Ovary (tissue), 9 donors: ENCODE results near the gene PPA2. TPM values are rescaled to one million over a fixed set of nuclear protein-coding genes. Genes with fewer than 3 reads are reported as not detected.

Source experiments
- DNase-seq, 5 donors: peaks; one replicate each; pipeline ENCODE4 v3.0.0-alpha.2; 2019 to 2020
- H3K27ac ChIP-seq, 2 donors: fragments of 200-600 bp; one replicate each; pipeline versions ENCODE4 v1.5.1 to v1.8.0; 2019 to 2022
- H3K27me3 ChIP-seq: fragments of 200-600 bp; one replicate; pipeline ENCODE4 v1.8.0; 2022
- H3K36me3 ChIP-seq: fragments of 200-600 bp; sonication (generic); one replicate; pipeline ENCODE4 v1.5.1; 2019
- H3K4me1 ChIP-seq: one replicate; pipeline ENCODE4 v1.8.1; 2013; ENCODE audit warnings: mild to moderate bottlenecking, moderate library complexity; ENCODE audit not compliant: insufficient read depth
- H3K4me3 ChIP-seq: fragments of 200-600 bp; sonication (generic); one replicate; pipeline ENCODE4 v1.5.1; 2017
- H3K9me3 ChIP-seq, 2 donors: fragments of 200-600 bp in 1 of 2; sonication (generic) in 1 of 2; one replicate each; pipeline versions ENCODE4 v1.5.1 to v1.8.1; 2013 to 2019; ENCODE audit warnings: mild to moderate bottlenecking in 1 of 2, moderate library complexity in 1 of 2
- EP300 ChIP-seq: sonication (generic); formaldehyde crosslinking; IDR thresholded peaks from one replicate; pipeline ENCODE4 v1.6.1; 2017; ENCODE audit warnings: antibody characterized with exemption
- POLR2A ChIP-seq: fragments of 450-650 bp; IDR thresholded peaks from one replicate; pipeline ENCODE4 v1.6.1; 2017; ENCODE audit warnings: antibody characterized with exemption, mild to moderate bottlenecking, moderate library complexity
- WGBS, 3 donors: extraction: QIAGEN DNeasy Blood & Tissue Kit in 1 of 3; methylation state at CpG; one replicate each; pipeline versions ENCODE4 v1.1.5 to v1.1.7; 2013 to 2017; 5-methylcytosine and 5-hydroxymethylcytosine counted together
- intact Hi-C, 4 donors: fragments of 100-400 bp; cut with DNase I; formaldehyde crosslinking; loops; one replicate each; pipeline versions ENCODE4 v1.11.0 to v1.15.1; 2022 to 2023
- polyA plus RNA-seq, 2 donors: library from polyadenylated mRNA; stranded (reverse); fragments of 200-250 nt in 1 of 2; fragments of 350-450 nt in 1 of 2; fragmentation: Illumina TruSeq in 1 of 2; extraction: RNeasy Lipid Tissue Mini Kit (QIAGEN cat#74804) in 1 of 2; gene quantifications; one replicate each; pipeline ENCODE4 v1.2.3, GENCODE V29; 2013 to 2014
- total RNA-seq, 7 donors: library from RNA; depleted of rRNA in 2 of 7; stranded (reverse); fragments of >200 nt in 2 of 7; fragmentation: NEBNext Ultra II Directional in 3 of 7; extraction: Animal tissue kit (Norgen Biotek cat#: 25700) in 3 of 7; gene quantifications; one replicate each; pipeline versions ENCODE4 v1.1.0 to v1.2.4, GENCODE V29; 2016 to 2023
- TF ChIP-seq, protein P1 (sequence below), 3 donors: fragments of 450-650 bp in 2 of 3; fragments of 200-600 bp in 1 of 3; IDR thresholded peaks; one replicate each; pipeline versions ENCODE4 v1.5.1 to v1.8.0; 2016 to 2022; ENCODE audit warnings: antibody characterized with exemption in 3 of 3, mild to moderate bottlenecking in 1 of 3
- donor health status: DM: no; HTN: no; CAD: no; lungs with moderate emphysema.
- donor health status: DM: no; HTN: no; CAD: no.
- donor health status: Bipolar disorder and iron deficiency.
- donor health status: DM: yes; HTN: yes; CAD: no.
- donor health status: DM: no; HTN: no; CAD: no.
- donor health status: DM: yes; HTN: yes; CAD: no.

The PPA2 gene
- total and polyA plus RNA-seq, 9 donors, result 43.8 to 127 (median 65.6) TPM

DNA sequence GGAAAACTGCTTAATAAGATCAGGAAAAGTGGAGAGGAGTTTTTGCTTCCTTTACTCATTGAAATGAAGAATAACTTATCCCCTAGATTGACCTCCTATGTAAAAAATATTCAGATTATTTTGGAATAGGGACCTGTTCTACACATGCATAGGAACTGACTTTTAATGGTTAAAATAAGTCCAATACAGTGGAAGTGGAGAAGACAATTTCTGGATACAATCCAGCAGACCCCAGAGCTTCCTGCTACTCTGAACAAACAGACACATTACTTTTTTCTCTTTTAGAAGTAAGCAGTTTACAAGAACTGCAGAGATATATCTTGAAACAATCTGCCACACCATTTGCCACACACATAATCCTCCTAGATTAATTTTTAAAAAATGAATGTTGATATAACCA, 129.7 kb downstream of the PPA2 start:
- Histone ChIP-seq H3K27ac (no peak overlapping the region), H3K4me1 (peaks cover 2% of the 10 kb centered on the region), H3K27me3 (no peaks in the 10 kb centered on the region), H3K4me3 (no peak overlapping the region), H3K36me3 (no peaks in the 10 kb centered on the region), H3K9me3 (no peaks in the 10 kb centered on the region)
- TF ChIP-seq POLR2A, result no peak
- TF ChIP-seq, protein P1, sequence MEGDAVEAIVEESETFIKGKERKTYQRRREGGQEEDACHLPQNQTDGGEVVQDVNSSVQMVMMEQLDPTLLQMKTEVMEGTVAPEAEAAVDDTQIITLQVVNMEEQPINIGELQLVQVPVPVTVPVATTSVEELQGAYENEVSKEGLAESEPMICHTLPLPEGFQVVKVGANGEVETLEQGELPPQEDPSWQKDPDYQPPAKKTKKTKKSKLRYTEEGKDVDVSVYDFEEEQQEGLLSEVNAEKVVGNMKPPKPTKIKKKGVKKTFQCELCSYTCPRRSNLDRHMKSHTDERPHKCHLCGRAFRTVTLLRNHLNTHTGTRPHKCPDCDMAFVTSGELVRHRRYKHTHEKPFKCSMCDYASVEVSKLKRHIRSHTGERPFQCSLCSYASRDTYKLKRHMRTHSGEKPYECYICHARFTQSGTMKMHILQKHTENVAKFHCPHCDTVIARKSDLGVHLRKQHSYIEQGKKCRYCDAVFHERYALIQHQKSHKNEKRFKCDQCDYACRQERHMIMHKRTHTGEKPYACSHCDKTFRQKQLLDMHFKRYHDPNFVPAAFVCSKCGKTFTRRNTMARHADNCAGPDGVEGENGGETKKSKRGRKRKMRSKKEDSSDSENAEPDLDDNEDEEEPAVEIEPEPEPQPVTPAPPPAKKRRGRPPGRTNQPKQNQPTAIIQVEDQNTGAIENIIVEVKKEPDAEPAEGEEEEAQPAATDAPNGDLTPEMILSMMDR (IDR thresholded peaks at IDR 0.05), result no peak
- TF ChIP-seq EP300, result no peak
- intact Hi-C loops, result no loop called here
- DNase-seq, result no peak

DNA sequence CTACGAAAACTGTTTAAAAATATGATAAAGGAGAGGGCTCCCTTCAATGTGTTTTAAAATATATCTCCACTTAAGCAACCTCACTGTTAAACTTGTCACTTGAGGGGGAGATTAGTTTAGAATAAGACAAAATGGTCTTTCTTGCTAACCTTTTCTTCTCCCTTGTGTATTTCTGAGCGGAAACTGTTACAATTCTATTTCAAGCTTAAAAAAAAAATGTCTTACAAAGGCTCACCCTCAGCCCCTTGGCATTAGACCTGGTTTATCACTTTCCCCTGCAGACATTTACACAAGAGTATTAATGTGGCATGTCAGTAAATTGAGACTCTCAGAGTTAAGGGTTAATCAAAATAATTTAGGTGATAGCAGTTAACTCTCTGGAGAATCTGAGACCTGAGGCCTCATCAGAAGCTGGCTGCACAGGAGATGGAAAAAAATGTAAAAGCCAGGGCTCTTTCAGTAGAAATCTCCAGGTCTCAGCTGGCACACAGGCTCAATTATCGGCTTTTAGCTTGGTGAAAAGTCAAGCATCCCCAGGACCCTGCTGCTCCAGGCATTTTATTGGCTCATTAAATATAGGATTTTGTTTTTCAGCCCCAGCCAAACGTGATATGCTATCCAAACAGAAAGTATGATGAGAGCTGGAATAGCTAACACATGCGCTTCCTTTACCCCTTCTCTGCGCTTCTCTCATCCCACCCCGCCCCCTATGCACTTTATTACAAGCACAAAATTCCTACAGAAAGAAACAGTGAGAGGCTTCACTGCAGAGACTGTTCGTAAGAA, 130.5 kb downstream of the PPA2 start:
- Histone ChIP-seq H3K4me3 (no peak overlapping the region), H3K4me1 (peaks cover 2% of the 10 kb centered on the region), H3K27me3 (no peaks in the 10 kb centered on the region), H3K9me3 (no peaks in the 10 kb centered on the region), H3K36me3 (no peaks in the 10 kb centered on the region), H3K27ac (no peak overlapping the region)
- no peak for DNase-seq
- TF ChIP-seq, protein P1 (IDR thresholded peaks at IDR 0.05), result no peak
- TF ChIP-seq POLR2A (no peak), EP300 (no peak)
- intact Hi-C loops, result no loop called here
- WGBS, 3 donors, result 22 to 31% (median 26%) methylated on average over 8 of the region's 8 CpGs

DNA sequence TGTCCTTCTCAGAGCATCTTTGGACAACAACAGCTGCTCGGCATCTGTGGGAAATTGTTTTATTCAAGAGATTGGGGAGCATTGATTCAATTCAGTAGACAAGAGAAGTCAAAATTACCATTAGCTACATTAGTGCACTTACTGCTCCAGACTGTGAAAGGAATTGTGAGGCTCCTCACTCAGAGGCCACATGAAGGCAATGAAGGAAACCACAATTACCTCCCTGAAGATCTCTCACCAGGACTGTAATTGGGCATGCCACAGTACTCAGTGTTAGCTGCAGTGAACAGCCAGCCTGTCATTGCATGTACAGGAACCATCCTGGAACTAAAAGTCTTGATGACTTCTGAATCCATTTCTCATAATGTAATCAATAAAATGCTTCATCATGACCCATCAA, 144.8 kb downstream of the PPA2 start:
- H3K27me3 ChIP-seq, result no peaks in the 10 kb centered on the region
- TF ChIP-seq POLR2A (no peak), EP300 (no peak)
- TF ChIP-seq, protein P1 (IDR thresholded peaks at IDR 0.05), result no peak
- WGBS, 3 donors, result 37 to 58% (median 56%) methylated on average over 1 of the region's 1 CpG
- no peaks in the 10 kb centered on the region for H3K36me3 ChIP-seq
- no peak overlapping the region for H3K27ac ChIP-seq
- intact Hi-C loops, result no loop called here
- H3K4me3 ChIP-seq, result no peak overlapping the region
- no peak for DNase-seq
- H3K9me3 ChIP-seq, result no peaks in the 10 kb centered on the region
- no peaks in the 10 kb centered on the region for H3K4me1 ChIP-seq

DNA sequence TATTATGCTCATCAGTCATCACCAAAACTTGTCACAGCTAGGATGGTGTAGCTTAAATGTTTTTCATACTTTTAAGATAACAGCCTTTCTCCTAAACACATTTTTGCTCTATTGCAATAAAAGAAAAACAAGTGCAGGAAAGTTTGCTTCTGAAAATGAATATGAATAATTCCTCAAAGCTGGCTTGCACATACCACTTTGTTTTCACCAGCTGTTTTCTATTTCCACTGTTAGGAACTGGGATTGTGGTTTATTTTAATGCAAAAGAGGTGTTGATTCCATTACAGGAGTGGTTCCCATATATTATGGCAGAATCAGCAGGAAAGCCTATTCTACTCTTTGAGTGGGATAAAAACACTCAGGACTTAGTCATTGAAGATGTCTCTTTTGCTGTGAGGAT, 145.9 kb downstream of the PPA2 start:
- H3K9me3 ChIP-seq, result no peaks in the 10 kb centered on the region
- H3K27me3 ChIP-seq, result no peaks in the 10 kb centered on the region
- H3K4me3 ChIP-seq, result no peak overlapping the region
- no peaks in the 10 kb centered on the region for H3K4me1 ChIP-seq
- no peaks in the 10 kb centered on the region for H3K36me3 ChIP-seq
- intact Hi-C loops, result no loop called here
- no peak overlapping the region for H3K27ac ChIP-seq
- TF ChIP-seq EP300, result no peak
- TF ChIP-seq POLR2A, result no peak
- TF ChIP-seq, protein P1 (IDR thresholded peaks at IDR 0.05), result no peak
- DNase-seq, result no peak
